Measurements from ENCODE around the gene LRFN3.
"Not testable (repeated sequence)": the region's sequence is repeated elsewhere in the genome, so short reads cannot be mapped to it uniquely, and the experiment has no call there.

LRFN3 gene

GRCh38 chr19:35975608-35976214, 39.5 kb downstream of the LRFN3 start:
- H3K36me3 Mint-ChIP-seq = no peaks in the 10 kb centered on the region
- no peaks in the 10 kb centered on the region for H3K4me1 Mint-ChIP-seq
- no peak overlapping the region for H3K27ac Mint-ChIP-seq
- H3K4me3 Mint-ChIP-seq = no peak overlapping the region
- peaks cover 16% of the 10 kb centered on the region for H3K27me3 Mint-ChIP-seq
- H3K9me3 Mint-ChIP-seq = no peaks in the 10 kb centered on the region

DNA sequence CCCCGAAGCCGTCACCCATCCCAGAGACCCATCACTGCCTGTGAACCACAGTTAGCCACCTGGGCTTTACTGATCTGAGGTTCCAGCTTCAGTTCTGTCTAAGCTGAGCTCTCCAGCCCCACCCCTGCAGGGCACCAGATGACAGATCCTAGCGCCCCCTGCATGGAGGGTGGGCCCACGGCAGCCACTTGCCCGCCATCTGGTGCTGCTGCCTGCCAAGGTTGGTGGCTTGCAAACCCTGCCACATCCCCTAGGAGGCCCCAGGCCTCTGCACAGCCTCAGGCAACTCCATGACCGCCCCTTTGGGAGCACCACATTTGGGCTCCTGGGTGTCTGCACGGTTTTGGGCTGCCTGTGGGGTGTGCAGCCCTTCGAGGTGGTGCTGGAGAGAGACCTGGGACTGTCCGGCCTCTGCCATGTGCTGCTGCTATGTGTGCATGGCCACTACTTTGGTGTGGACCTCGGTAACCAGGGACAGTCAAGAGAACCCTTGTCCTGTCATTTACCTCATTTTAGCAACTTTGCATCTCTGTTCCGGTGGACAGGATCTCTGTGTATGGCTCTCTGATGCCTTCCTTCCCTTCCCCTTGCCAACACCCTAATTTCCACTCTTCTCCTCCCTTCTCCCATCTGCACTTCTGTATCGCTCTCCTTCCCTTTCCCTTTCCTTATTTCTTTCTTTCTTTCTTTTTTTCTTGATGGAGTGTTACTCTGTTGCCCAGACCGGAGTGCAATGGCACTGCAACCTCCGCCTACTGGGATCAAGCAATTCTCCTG, 41.5 kb downstream of the LRFN3 start:
- Mint-ChIP-seq H3K4me3 (peak overlapping the region; percentile 5), H3K27me3 (peaks cover 18% of the 10 kb centered on the region), H3K36me3 (no peaks in the 10 kb centered on the region), H3K4me1 (no peaks in the 10 kb centered on the region), H3K9me3 (no peaks in the 10 kb centered on the region), H3K27ac (peak overlapping the region; percentile 89)

DNA sequence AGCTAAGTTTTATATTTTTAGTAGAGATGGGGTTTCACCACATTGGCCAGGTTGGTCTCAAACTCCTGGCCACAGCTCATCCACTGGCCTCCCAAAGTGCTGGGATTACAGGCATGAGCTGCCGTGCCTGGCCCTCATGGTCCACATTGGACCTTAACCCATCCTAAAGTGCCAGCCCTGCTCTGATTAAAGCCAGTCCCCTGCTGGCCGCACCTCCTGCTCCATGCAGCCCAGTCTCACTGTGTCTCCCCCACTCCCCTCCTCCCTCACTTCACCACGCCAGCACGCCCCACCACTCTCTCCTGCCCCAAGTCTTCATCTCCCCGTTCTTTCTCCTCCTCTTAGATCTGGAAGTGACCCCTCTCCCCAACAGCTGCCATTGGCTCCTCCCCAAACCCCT, 42.1 kb downstream of the LRFN3 start:
- no peaks in the 10 kb centered on the region for H3K36me3 Mint-ChIP-seq
- H3K27ac Mint-ChIP-seq = no peak overlapping the region
- no peak overlapping the region for H3K4me3 Mint-ChIP-seq
- no peaks in the 10 kb centered on the region for H3K4me1 Mint-ChIP-seq
- no peaks in the 10 kb centered on the region for H3K9me3 Mint-ChIP-seq
- peaks cover 18% of the 10 kb centered on the region for H3K27me3 Mint-ChIP-seq

GRCh38 chr19:35978832-35979365, 42.7 kb downstream of the LRFN3 start:
- Mint-ChIP-seq H3K27ac (no peak overlapping the region), H3K27me3 (peaks cover 19% of the 10 kb centered on the region), H3K4me1 (no peaks in the 10 kb centered on the region), H3K36me3 (no peaks in the 10 kb centered on the region), H3K9me3 (no peaks in the 10 kb centered on the region), H3K4me3 (no peak overlapping the region)

DNA sequence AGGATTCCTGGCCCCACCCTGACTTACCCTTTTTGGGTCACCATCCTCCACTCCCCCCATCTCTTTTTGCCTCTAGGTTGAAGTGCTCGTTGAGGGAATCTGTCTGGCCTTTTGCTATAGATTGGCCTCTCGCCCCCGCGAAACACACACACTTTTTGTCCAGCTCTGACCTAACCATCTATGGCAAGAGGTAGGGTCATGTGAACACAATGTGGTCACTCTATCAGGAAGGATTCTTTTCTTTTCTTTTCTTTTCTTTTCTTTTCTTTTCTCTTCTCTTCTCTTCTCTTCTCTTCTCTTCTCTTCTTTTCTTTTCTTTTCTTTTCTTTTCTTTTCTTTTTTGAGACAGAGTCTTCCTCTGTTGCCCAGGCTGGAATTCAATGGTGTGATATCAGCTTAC, 44.8 kb downstream of the LRFN3 start:
- not testable (repeated sequence) for H3K4me1 Mint-ChIP-seq, H3K4me3 Mint-ChIP-seq, H3K27ac Mint-ChIP-seq, H3K9me3 Mint-ChIP-seq, H3K36me3 Mint-ChIP-seq
- H3K27me3 Mint-ChIP-seq = peaks cover 32% of the 10 kb centered on the region

- no peak overlapping the region for H3K4me3 Mint-ChIP-seq
- H3K4me1 Mint-ChIP-seq = peaks cover 7% of the 10 kb centered on the region
- H3K27ac Mint-ChIP-seq = no peak overlapping the region
- peaks cover 2% of the 10 kb centered on the region for H3K36me3 Mint-ChIP-seq
- H3K9me3 Mint-ChIP-seq = no peaks in the 10 kb centered on the region
- peaks cover 33% of the 10 kb centered on the region for H3K27me3 Mint-ChIP-seq
These were observed 47.0 kb downstream of the LRFN3 start for GRCh38 chr19:35983177-35983576.

DNA sequence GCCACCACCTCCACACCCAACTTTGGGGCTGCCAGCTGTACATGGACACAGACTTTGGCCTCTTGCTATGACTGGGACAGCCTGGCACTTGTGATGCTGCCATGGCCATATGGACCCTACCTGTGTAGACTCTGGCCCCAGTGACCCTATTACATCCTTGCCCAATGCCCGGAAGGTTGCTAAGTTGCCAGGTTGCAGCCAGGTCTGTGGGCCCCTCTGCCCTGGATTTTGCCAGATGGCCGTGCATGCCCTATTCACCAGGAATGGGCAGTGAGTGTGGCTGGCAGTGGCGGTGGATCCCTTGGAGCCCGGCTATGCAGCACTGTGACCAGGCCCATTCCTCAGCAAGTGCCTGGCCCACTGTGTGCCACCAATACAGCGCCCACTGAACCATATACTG, 49.9 kb downstream of the LRFN3 start:
- peaks cover 2% of the 10 kb centered on the region for H3K36me3 Mint-ChIP-seq
- peaks cover 22% of the 10 kb centered on the region for H3K27me3 Mint-ChIP-seq
- no peak overlapping the region for H3K27ac Mint-ChIP-seq
- H3K4me3 Mint-ChIP-seq = peak overlapping the region; percentile 71
- no peaks in the 10 kb centered on the region for H3K9me3 Mint-ChIP-seq
- H3K4me1 Mint-ChIP-seq = peaks cover 7% of the 10 kb centered on the region

- Mint-ChIP-seq H3K27ac (no peak overlapping the region), H3K9me3 (no peaks in the 10 kb centered on the region), H3K4me3 (peak overlapping the region; percentile 86), H3K36me3 (peaks cover 2% of the 10 kb centered on the region), H3K4me1 (peaks cover 7% of the 10 kb centered on the region), H3K27me3 (peaks cover 22% of the 10 kb centered on the region)
These were observed 50.7 kb downstream of the LRFN3 start for GRCh38 chr19:35986664-35987570.

GRCh38 chr19:35987571-35987896, 51.4 kb downstream of the LRFN3 start:
- no peak overlapping the region for H3K27ac Mint-ChIP-seq
- H3K4me1 Mint-ChIP-seq = peaks cover 7% of the 10 kb centered on the region
- no peaks in the 10 kb centered on the region for H3K9me3 Mint-ChIP-seq
- peaks cover 22% of the 10 kb centered on the region for H3K27me3 Mint-ChIP-seq
- no peak overlapping the region for H3K4me3 Mint-ChIP-seq
- peaks cover 2% of the 10 kb centered on the region for H3K36me3 Mint-ChIP-seq

GRCh38 chr19:35988824-35989223, 52.6 kb downstream of the LRFN3 start:
- peaks cover 22% of the 10 kb centered on the region for H3K27me3 Mint-ChIP-seq

GRCh38 chr19:35990156-35990555, 54.0 kb downstream of the LRFN3 start:
- H3K4me3 Mint-ChIP-seq = no peak overlapping the region
- peaks cover 13% of the 10 kb centered on the region for H3K27me3 Mint-ChIP-seq
- H3K9me3 Mint-ChIP-seq = no peaks in the 10 kb centered on the region
- H3K36me3 Mint-ChIP-seq = no peaks in the 10 kb centered on the region
- H3K27ac Mint-ChIP-seq = no peak overlapping the region
- peaks cover 11% of the 10 kb centered on the region for H3K4me1 Mint-ChIP-seq

More at GRCh38 chr19:35988824-35989223, 52.6 kb downstream of the LRFN3 start:
- peaks cover 7% of the 10 kb centered on the region for H3K4me1 Mint-ChIP-seq
- H3K36me3 Mint-ChIP-seq = peaks cover 2% of the 10 kb centered on the region
- no peak overlapping the region for H3K27ac Mint-ChIP-seq
- H3K4me3 Mint-ChIP-seq = no peak overlapping the region
- H3K9me3 Mint-ChIP-seq = no peaks in the 10 kb centered on the region

DNA sequence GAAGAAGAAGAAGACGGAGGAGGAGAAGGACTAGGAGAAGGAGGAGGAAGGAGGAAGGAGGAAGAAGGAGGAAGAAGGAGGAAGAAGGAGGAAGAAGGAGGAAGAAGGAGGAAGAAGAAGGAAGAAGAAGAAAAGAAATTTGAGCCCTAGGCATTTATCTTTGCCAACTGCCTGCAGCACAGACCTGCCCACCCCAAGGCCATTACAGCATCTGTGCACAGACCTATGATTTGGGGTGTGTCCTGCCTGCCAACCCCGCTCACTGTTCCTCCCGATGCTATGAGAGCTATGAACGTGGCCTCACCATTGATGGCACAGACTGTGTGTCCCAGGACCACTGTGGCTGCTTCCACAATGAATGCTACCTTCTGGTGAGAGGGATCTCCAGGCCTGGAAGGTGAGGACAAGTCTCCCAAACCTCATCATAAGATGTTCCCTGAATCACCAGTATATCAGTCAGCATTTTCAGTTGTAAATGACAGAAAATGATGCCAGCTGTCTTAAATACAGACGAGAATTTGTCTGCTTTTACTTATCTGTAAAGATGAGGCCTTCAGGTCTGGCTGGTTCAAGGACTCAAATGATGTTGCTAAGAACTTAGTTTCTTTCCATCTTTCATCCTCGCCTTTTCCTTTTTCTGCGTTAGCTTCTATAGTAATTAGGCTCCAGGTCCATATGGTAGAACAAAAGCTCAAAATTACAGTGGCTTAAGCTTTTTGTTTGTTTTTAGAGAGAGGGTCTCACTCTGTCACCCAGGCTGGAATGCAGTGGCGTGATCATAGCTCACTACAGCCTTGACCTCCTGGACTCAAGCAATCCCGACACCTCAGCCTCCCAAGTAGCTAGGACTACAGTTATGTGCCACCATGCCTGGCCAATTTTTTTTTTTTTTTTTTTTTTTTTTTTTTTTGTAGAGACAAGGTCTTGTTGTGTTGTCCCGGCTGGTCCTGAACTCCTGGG, 54.9 kb downstream of the LRFN3 start:
- H3K4me1 Mint-ChIP-seq = peaks cover 15% of the 10 kb centered on the region
- H3K27ac Mint-ChIP-seq = no peak overlapping the region
- no peak overlapping the region for H3K4me3 Mint-ChIP-seq
- peaks cover 4% of the 10 kb centered on the region for H3K27me3 Mint-ChIP-seq
- no peaks in the 10 kb centered on the region for H3K36me3 Mint-ChIP-seq
- no peaks in the 10 kb centered on the region for H3K9me3 Mint-ChIP-seq

DNA sequence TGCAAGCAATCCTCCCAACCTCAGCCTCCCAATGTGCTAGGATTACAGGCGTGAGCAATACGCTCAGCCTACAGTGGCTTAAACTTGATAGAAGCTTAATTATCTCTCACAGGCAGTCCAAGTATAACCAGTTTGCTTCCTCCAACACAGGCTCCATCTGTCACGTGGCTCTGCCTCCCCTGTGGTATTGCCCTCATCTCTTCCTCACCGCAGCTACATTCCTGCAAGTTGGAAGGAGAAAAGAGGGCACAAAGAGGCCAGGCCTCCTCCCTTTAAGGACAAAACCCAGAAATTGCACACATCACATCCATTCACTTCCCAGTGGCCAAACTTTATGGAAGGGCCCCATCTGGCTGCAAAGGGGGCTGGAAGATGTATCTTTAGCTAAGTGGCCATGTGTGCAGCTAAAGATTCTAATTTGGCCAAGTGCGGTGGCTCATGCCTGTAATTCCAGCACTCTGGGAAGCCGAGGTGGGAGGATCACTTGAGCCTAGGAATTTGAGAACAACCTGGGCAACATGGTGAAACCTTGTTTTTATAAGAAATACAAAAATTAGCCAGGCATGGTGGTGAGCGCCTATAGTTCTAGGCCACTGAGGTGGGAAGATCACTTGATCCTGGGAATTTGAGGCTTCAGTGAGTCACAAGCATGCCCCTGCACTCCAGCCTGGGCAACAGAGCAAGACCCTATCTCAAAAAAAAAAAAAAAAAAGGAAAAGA, 55.7 kb downstream of the LRFN3 start:
- no peak overlapping the region for H3K4me3 Mint-ChIP-seq
- no peak overlapping the region for H3K27ac Mint-ChIP-seq
- H3K9me3 Mint-ChIP-seq = no peaks in the 10 kb centered on the region
- H3K27me3 Mint-ChIP-seq = peaks cover under 1% of the 10 kb centered on the region
- peaks cover 1% of the 10 kb centered on the region for H3K36me3 Mint-ChIP-seq
- H3K4me1 Mint-ChIP-seq = peaks cover 18% of the 10 kb centered on the region

All from activated naive CD4-positive, alpha-beta T cell treated with anti-CD3 and anti-CD28 coated beads, Interleukin-2, amount 50 U/mL, for 24 hours (primary cell).